ENCODE results near the gene WDR18.
"Not testable (repeated sequence)": the region's sequence is repeated elsewhere in the genome, so short reads cannot be mapped to it uniquely, and the experiment has no call there.

Gene WDR18

GRCh38 chr19:1013218-1013617 is 29.1 kb downstream of the WDR18 start:
- H3K27me3 Mint-ChIP-seq, result no peaks in the 10 kb centered on the region
- no peak overlapping the region for H3K4me3 Mint-ChIP-seq
- H3K27ac Mint-ChIP-seq, result no peak overlapping the region
- peaks cover 22% of the 10 kb centered on the region for H3K4me1 Mint-ChIP-seq (ENCODE audit: low read depth)
- no peaks in the 10 kb centered on the region for H3K36me3 Mint-ChIP-seq
- H3K9me3 Mint-ChIP-seq (ENCODE audit: low read depth), result no peaks in the 10 kb centered on the region

- H3K27me3 Mint-ChIP-seq, result no peaks in the 10 kb centered on the region
- H3K4me1 Mint-ChIP-seq (ENCODE audit: low read depth), result peaks cover 29% of the 10 kb centered on the region
- no peaks in the 10 kb centered on the region for H3K36me3 Mint-ChIP-seq
- no peaks in the 10 kb centered on the region for H3K9me3 Mint-ChIP-seq (ENCODE audit: low read depth)
- no peak overlapping the region for H3K27ac Mint-ChIP-seq
- H3K4me3 Mint-ChIP-seq, result no peak overlapping the region
Measured at GRCh38 chr19:1014161-1015060, 30.3 kb downstream of the WDR18 start.

- Mint-ChIP-seq H3K27ac (no peak overlapping the region), H3K36me3 (no peaks in the 10 kb centered on the region), H3K27me3 (no peaks in the 10 kb centered on the region), H3K4me3 (no peak overlapping the region), H3K4me1 (ENCODE audit: low read depth) (peaks cover 31% of the 10 kb centered on the region), H3K9me3 (ENCODE audit: low read depth) (no peaks in the 10 kb centered on the region)
Measured at GRCh38 chr19:1015061-1015781, 31.1 kb downstream of the WDR18 start.

- Mint-ChIP-seq H3K4me1 (ENCODE audit: low read depth) (peaks cover 31% of the 10 kb centered on the region), H3K4me3 (peak overlapping the region; percentile 17)
Measured at GRCh38 chr19:1015782-1016646, 31.9 kb downstream of the WDR18 start.

GRCh38 chr19:1016647-1017114 is 32.5 kb downstream of the WDR18 start:
- Mint-ChIP-seq H3K4me1 (ENCODE audit: low read depth) (peaks cover 36% of the 10 kb centered on the region), H3K27me3 (no peaks in the 10 kb centered on the region), H3K9me3 (ENCODE audit: low read depth) (no peaks in the 10 kb centered on the region), H3K4me3 (peak overlapping the region; percentile 65), H3K36me3 (no peaks in the 10 kb centered on the region), H3K27ac (peak overlapping the region; percentile 66)

More at GRCh38 chr19:1015782-1016646, 31.9 kb downstream of the WDR18 start:
- H3K27me3 Mint-ChIP-seq, result no peaks in the 10 kb centered on the region
- H3K9me3 Mint-ChIP-seq (ENCODE audit: low read depth), result no peaks in the 10 kb centered on the region
- H3K27ac Mint-ChIP-seq, result peak overlapping the region; percentile 28
- H3K36me3 Mint-ChIP-seq, result no peaks in the 10 kb centered on the region

GRCh38 chr19:1017115-1017905 is 33.2 kb downstream of the WDR18 start:
- peaks cover 37% of the 10 kb centered on the region for H3K4me1 Mint-ChIP-seq (ENCODE audit: low read depth)
- no peaks in the 10 kb centered on the region for H3K27me3 Mint-ChIP-seq
- peak overlapping the region; percentile 66 for H3K27ac Mint-ChIP-seq
- H3K4me3 Mint-ChIP-seq, result peak overlapping the region; percentile 65
- no peaks in the 10 kb centered on the region for H3K9me3 Mint-ChIP-seq (ENCODE audit: low read depth)
- H3K36me3 Mint-ChIP-seq, result no peaks in the 10 kb centered on the region

GRCh38 chr19:1017906-1018305 is 33.8 kb downstream of the WDR18 start:
- no peaks in the 10 kb centered on the region for H3K27me3 Mint-ChIP-seq
- H3K27ac Mint-ChIP-seq, result peak overlapping the region; percentile 28
- H3K4me3 Mint-ChIP-seq, result peak overlapping the region; percentile 93
- no peaks in the 10 kb centered on the region for H3K9me3 Mint-ChIP-seq (ENCODE audit: low read depth)
- H3K4me1 Mint-ChIP-seq (ENCODE audit: low read depth), result peaks cover 37% of the 10 kb centered on the region
- no peaks in the 10 kb centered on the region for H3K36me3 Mint-ChIP-seq

- Mint-ChIP-seq H3K4me3 (peak overlapping the region; percentile 93), H3K27me3 (no peaks in the 10 kb centered on the region), H3K9me3 (ENCODE audit: low read depth) (no peaks in the 10 kb centered on the region), H3K36me3 (no peaks in the 10 kb centered on the region), H3K4me1 (ENCODE audit: low read depth) (peaks cover 37% of the 10 kb centered on the region), H3K27ac (no peak overlapping the region)
Measured at GRCh38 chr19:1018393-1018792, 34.2 kb downstream of the WDR18 start.

GRCh38 chr19:1018932-1019615 is 34.9 kb downstream of the WDR18 start:
- peak overlapping the region; percentile 61 for H3K27ac Mint-ChIP-seq
- peak overlapping the region; percentile 93 for H3K4me3 Mint-ChIP-seq
- H3K36me3 Mint-ChIP-seq, result no peaks in the 10 kb centered on the region
- no peaks in the 10 kb centered on the region for H3K9me3 Mint-ChIP-seq (ENCODE audit: low read depth)
- H3K27me3 Mint-ChIP-seq, result no peaks in the 10 kb centered on the region
- H3K4me1 Mint-ChIP-seq (ENCODE audit: low read depth), result peaks cover 37% of the 10 kb centered on the region

- peak overlapping the region; percentile 93 for H3K4me3 Mint-ChIP-seq
- no peaks in the 10 kb centered on the region for H3K27me3 Mint-ChIP-seq
- peaks cover 34% of the 10 kb centered on the region for H3K4me1 Mint-ChIP-seq (ENCODE audit: low read depth)
- H3K27ac Mint-ChIP-seq, result no peak overlapping the region
- no peaks in the 10 kb centered on the region for H3K9me3 Mint-ChIP-seq (ENCODE audit: low read depth)
- no peaks in the 10 kb centered on the region for H3K36me3 Mint-ChIP-seq
Measured at GRCh38 chr19:1019616-1019961, 35.4 kb downstream of the WDR18 start.

GRCh38 chr19:1019980-1020867 is 36.1 kb downstream of the WDR18 start:
- Mint-ChIP-seq H3K36me3 (no peaks in the 10 kb centered on the region), H3K9me3 (ENCODE audit: low read depth) (no peaks in the 10 kb centered on the region), H3K27ac (peak overlapping the region; percentile 89), H3K4me3 (peak overlapping the region; percentile 93), H3K4me1 (ENCODE audit: low read depth) (peaks cover 36% of the 10 kb centered on the region), H3K27me3 (no peaks in the 10 kb centered on the region)

GRCh38 chr19:1020868-1021425 is 36.8 kb downstream of the WDR18 start, which contains the start of gene TMEM259:
TSS of gene TMEM259 (minus strand) at chr19:1021123. CDS start at chr19:1020996, 127 bp downstream.
- H3K9me3 Mint-ChIP-seq (ENCODE audit: low read depth), result no peaks in the 10 kb centered on the region
- H3K27me3 Mint-ChIP-seq, result no peaks in the 10 kb centered on the region
- H3K36me3 Mint-ChIP-seq, result no peaks in the 10 kb centered on the region
- H3K4me1 Mint-ChIP-seq (ENCODE audit: low read depth), result peaks cover 33% of the 10 kb centered on the region
- H3K27ac Mint-ChIP-seq, result peak within 1 kb of the TSS; percentile 99
- peak within 1 kb of the TSS; percentile 93 for H3K4me3 Mint-ChIP-seq

GRCh38 chr19:1023883-1024188 is 39.7 kb downstream of the WDR18 start:
- not testable (repeated sequence) for H3K36me3 Mint-ChIP-seq; H3K9me3 Mint-ChIP-seq (ENCODE audit: low read depth); H3K27ac Mint-ChIP-seq; H3K27me3 Mint-ChIP-seq; H3K4me3 Mint-ChIP-seq
- H3K4me1 Mint-ChIP-seq (ENCODE audit: low read depth), result peaks cover 21% of the 10 kb centered on the region

Measured in activated naive CD8-positive, alpha-beta T cell (primary cell).